22Rv1 (cell line): ENCODE measurements around the gene BCAS1.

Experiments
- CTCF ChIP-seq: fragments of 450-650 bp; IDR thresholded peaks from 2 replicates; pipeline ENCODE4 v1.5.1; 2017; ENCODE audit warnings: mild to moderate bottlenecking
- ZFX ChIP-seq: fragments of 450-650 bp; IDR thresholded peaks from 2 replicates; pipeline ENCODE4 v1.6.1; 2017; ENCODE audit warnings: antibody characterized with exemption, borderline replicate concordance

DNA sequence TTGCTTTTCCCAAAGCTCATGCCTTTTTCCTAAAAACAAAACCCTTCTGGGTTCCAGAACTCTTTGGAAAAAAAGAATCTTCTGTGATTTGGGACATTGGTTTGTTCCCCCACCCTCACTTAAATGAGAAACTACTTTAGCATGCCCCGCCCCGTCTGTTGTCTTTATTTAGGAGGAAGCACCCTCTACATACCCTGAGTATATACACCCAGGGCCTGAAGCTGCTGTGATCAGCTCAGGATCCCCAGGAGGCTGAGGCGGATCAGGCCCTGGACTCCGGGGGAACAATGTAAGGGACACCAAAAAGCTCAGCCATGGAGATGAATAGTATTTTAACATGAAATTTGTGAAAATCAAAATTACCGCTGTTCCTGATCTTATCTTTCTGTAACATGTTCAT is 1.4 kb downstream of the BCAS1 start:
- TF ChIP-seq CTCF (no peak), ZFX (no peak)
